NCI-H748 (cell line): ENCODE data around the gene MIEF2.

Experiments
- DNase-seq: peaks from one replicate; lab custom pipeline; 2025; ENCODE audit not compliant: unreplicated experiment; lab: John Stamatoyannopoulos, UW

MIEF2 gene

DNA sequence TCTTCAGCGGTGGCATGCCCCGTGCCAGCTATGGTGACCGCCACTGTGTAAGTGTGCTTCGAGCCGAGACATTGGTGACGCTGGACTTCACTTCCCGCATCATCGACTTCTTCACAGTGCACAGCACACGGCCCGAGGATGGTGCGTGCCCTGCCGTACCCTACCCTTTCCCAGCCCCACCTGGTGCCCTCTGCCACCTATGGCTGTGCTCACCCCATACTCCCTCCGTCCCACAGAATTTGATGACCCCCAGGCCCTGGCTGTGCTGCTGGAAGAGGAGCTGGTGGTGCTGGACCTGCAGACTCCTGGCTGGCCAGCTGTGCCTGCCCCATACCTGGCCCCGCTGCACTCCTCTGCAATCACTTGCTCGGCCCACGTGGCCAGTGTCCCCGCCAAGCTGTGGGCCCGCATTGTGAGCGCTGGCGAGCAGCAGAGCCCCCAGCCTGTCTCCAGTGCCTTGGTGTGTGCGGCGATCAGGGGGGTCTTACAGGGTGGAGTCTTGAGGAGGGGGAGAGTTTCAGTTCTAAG lies 25.5 kb upstream of the MIEF2 start:
- no peak for DNase-seq

DNA sequence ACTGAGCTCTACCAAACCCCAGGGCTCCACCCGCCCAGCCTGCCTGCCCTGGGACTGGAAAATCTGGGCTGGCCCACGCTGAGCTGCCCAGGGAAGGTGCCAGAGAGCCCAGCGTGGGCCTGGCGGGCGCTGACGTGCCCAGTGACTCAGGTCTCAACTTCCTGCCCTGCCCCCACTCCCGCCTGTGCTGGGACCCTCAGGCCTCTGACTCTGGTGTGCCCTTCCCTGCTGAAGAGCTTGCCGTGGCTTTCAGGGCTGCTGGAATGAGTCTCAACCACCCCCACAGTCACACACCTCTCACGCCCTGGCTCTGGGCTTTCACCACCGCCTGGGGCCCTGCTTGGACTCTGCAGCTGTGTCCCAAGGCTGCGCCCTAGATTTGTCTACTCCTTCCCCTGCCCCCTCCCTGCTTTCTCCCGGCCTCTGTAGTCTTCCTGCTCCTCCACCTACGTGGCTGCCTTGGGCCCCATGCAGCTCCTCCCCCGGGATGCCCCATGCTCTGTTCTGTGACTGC lies 24.7 kb upstream of the MIEF2 start:
- DNase-seq, result no peak

DNA sequence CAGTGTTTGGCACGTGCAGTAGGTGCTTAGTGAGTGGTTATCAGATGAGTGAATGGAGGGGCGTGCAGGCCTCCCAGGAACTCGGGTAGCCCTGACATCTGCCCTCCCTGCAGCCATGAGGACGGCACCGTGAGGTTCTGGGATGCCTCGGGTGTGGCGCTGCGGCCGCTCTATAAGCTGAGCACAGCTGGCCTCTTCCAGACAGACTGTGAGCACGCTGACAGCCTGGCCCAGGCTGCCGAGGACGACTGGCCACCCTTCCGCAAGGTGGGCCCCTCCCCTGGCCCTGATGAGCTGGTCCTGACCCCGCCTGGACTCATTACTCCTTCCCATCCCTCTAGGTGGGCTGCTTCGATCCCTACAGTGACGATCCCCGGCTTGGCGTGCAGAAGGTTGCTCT lies 24.0 kb upstream of the MIEF2 start:
- DNase-seq, result no peak

DNA sequence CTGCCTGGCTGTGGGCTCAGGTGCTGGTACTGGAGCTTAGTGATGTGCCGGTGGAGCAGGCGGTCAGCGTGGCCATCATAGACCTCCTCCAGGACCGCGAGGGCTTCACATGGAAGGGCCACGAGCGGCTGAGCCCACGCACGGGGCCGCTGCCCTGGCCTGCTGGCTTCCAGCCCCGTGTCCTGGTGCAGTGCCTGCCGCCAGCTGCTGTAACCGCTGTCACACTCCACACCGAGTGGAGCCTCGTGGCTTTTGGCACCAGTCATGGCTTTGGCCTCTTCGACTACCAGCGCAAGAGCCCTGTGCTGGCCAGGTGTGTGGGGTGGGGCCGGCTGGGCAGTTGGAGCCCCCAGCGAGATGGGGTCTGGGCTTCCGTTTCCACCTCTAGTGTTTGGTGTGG lies 23.0 kb upstream of the MIEF2 start:
- no peak for DNase-seq

DNA sequence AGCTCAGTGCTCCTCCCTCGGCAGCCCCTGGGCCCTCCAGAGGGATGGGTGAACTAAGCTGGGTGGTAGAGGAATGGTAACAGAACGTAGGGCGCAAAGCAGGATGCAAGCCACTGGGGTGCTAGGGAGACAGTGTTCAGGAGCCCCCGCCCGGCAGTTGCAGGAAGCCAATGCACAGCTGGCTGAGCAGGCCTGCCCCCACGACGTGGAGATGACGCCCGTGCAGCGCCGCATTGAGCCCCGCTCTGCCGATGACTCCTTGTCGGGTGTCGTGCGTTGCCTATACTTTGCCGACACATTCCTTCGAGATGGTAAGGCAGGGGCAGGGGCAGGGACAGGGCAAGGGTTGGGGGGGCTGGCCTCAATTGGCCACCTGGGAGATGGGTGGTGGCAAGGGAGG lies 22.2 kb upstream of the MIEF2 start:
- DNase-seq, result no peak

DNA sequence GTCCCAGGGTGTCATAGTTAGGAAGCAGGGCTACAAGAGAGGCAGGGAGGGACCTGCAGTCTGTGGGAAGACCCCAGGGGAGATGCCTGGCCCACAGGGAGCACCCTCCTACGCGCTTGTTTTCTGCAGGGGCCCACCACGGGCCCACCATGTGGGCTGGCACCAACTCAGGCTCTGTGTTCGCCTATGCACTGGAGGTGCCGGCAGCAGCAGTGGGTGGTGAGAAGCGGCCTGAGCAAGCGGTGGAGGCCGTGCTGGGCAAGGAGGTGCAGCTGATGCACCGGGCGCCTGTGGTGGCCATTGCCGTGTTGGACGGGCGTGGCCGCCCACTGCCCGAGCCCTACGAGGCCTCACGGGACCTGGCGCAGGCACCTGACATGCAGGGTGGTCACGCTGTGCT lies 20.0 kb upstream of the MIEF2 start:
- no peak for DNase-seq

DNA sequence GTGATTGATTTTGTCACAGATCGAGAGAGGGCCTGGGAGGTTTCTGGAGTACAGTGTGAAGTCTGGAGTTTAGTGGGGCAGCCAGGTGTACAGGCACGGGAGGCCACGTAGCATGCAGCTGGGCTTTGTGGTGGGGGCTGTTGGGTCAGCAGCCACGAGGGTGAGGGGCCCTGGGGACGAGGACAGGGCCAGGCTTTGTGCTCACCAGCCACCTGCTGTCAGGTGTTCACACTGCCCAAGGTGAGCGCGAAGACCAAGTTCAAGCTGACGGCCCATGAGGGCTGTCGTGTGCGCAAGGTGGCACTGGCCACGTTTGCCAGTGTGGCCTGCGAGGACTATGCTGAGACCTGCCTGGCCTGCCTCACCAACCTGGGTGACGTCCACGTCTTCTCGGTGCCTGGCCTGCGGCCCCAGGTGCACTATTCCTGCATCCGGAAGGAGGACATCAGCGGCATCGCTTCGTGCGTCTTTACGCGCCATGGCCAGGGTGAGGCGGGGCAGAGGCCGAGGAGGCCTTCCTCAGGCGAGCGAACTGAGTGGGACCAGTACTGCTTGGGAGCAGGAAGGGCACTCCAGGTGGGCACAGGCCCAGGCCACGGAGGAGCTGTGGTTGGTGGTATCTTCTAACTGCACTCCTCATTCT lies 19.1 kb upstream of the MIEF2 start:
- no peak for DNase-seq

DNA sequence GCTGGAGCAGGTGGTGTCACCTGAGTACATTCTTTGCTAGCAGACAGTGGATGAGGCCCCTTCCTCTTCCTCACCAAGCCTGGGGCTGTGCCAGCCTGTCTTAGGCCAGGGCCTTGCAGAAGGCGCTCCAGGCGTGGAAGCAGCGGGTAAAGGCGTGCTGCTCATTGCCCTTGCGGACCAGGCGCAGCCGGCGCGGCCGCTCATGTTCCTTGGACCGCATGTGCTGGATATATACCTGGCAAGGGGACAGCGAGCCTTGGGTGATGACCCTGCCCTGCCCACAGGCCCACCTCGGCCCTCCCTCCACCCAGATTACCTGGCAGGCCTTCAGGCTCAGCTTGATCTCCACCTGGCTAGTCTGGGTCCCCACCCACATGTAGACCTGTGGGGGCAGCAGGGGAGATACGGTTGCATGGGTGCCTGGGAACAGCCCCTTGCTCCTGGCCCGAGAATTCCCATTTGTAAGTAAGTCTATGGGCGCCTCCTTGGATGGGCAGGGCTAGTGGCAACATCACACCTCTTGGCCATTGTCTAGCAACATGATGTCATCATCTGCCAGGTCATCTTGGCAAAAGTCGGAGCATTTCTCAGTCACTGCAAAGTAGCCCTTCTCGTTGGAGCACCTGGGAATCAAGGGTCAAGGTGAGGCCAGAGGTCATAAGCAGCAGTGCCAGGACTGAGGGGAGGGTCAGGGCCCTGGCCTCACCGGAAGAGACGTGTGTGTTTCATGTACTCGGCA lies 15.3 kb upstream of the MIEF2 start:
- DNase-seq, result no peak

DNA sequence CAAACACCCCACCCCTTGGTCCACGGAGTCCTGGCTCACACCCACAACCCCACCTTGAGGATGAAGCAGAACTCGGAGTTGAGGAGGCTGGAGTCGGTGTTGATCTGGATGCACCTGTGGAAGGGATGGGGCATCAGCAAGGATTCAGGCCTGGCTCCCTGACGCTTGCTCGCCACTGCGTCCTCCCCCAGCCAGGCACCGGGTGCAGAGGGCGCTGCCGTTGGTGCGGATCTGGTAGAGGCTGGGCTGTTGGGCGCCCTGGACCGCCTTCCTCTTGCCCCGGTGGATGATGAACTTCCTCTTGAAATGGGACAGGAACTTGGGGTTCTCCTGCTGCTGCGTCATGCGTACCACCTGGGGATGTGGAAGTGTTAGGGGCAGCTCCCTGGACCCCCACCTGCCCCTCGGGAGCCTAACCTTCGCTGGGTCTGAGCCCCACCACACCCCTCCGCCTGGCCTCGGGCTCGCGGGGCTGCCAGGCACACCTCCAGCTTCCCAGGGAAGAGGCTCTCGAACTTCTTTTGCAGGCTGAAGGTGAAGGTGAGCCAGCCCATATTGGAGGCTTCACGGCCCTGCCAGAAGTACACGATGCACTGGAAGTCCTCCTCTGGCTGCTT lies 14.2 kb upstream of the MIEF2 start:
- DNase-seq, result no peak

DNA sequence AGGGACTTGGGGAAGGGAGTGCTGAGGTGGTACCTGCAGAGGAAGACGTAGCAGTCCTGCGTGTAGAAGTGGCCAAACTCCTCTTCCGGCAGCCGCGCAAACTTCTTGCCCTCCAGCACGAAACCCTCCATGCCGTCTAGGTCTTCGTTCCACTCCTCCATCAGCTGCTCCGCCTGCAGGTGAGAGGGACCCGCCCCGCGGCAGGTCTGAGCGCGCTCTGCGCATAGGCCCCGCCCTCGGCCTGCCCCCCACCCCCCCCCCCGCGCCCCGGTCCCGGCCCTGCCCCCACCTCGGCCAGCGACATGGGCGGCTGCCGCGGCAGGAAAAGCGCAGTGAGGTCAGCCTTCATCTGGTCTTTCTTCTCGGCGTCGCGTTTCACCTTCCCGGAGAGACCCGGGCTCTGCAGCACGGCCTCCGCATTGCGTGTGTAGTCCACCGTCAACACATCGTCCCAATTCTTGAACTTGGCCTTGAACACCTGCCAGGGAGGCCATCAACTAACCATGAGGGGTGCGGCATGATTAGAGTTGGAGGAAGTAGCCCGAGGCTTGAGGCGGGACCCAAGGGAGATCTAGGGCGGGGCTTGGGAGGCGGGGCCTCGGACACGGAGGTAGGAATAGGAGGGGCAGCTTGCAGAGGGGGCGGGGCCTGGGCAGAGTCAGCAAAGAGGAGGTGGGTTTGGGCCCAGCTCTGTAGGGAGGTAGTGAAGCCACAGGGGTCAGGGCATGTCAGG lies 13.4 kb upstream of the MIEF2 start:
- peak; percentile 96 for DNase-seq

DNA sequence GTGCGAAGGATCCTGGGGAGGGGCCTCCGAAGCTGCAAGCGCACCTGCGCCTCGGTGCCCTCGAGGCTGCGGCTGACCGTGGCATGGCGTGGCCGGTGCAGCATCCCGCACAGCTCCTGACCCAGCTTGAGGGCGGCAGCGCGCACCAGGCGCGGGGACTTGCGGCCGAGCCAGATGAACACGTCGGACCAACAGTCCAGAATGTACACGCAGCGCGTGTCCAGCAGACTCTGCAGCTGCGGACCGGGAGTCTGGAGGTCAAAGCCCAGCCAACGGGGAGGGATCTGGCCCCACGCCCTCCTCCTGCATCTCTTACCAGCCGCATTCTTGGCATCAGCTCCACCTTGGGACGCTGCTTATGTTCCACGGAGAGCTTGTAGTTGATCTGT lies 12.9 kb upstream of the MIEF2 start:
- DNase-seq, result peak; percentile 43

DNA sequence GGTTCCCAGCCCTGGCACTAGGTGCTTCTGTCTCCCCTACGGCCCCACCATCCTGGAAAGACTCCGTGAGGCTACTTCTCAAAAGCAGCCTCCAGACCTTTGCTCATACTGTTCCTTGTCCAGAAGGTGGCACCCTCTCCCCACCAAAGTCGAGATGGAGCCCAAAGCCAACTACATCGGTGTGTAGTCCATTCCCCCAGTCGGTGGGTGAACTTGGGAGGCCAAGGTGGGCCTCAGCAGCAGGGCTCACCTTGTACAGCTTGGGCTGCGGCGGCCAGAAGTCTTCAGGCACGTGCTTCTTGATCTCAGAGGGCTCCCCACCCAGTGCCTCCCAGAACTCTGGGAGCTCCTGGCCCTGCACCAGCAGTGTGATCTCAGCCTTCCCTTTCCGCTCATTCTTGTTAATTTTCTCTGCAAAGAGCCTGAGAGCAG lies 12.1 kb upstream of the MIEF2 start:
- peak; percentile 85 for DNase-seq

DNA sequence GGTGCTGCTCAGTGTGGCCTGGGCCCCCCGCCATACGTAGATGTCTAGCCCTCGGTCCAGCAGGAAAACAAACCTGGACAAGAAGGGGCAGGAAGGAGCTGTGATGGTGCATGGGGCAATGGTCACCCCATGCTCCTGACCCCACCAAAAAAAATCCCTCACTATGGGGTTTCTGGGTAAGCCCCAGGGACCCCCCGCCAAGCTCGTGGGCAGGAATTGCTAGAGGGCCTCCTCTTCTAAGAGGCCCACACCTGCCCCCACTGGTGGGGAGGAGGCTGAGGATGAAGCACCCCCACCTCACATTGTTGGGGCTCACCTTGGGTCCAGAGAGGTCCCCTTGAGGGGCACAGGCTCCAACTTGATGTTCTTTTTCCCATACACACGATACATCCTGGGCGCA lies 11.7 kb upstream of the MIEF2 start:
- no peak for DNase-seq

DNA sequence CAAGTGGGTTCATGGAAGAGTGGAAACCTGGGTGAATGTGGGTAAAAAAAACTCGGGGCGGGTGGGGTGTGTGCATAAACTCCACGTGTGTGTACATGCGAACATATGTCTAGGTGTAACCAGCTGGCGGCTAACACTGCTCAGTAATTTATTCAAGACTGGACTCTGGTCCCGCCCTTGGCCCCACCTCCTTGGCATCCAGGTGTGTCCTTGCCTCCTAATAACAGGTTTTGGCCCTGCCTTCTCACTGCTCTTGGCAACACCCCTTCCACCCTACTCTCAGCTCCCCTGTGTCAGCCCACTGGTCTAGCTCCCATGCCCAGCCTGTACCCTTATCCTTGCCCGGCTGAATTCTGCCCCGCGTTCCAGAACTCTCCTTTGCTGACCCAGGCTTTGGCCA lies 10.2 kb upstream of the MIEF2 start:
- peak; percentile 69 for DNase-seq

DNA sequence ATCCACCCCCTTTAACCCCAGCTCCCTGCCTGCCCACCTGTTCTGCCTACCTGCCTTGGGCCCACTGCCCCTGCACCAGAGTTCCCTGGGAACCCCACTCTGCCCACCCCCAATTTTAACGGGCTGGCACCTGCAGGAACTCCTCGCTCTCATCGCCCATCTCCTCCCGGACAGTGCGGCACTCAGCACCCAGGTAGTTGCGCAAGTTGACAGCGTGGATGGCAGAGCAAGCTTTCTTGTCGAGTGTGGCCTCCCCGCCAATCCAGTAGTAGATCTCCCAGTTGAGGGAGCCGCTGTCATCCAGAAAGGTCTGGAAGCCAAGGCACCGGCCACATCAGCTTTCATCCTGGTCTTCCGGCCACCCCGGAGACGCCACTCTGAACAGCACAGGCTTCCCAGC lies 9.8 kb upstream of the MIEF2 start:
- DNase-seq, result no peak

DNA sequence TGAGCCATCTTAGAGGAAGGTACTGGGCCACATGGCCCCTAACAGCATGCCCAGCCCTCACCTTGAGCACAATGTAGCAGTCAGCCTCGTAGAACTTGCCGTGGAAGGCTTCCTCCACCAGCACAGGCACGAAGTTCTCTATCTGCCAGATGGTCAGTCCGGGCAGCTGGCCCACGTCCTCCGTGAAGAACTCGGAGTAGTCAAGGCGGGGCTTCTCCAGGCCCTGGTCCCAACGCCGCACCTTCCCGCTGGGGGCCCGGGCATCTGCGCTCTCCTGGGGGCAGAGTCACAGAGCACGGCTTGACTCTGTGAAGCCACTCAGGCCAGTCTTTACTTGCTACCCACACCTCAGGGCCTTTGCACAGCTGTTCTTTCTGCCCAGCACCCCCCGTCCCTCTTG lies 9.3 kb upstream of the MIEF2 start:
- no peak for DNase-seq

DNA sequence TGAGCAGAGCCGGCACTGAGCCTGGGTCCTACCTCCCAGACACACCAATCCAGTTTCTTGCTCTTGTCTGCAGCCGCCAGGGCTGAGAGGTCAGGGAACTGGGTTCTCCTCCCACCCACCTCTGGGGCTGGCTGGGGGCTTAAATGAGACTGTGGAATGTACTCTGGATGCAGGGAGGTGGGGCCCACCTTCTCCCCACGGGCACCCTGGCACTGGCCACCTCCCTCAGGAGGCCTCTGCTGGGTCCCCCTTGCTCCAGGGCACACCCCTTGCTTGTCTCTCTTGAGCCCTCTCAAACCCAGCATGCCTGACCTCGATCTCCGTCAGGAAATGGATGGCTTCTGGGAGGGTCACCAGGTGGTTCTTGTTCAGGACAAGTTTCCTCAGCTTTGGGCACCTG lies 8.3 kb upstream of the MIEF2 start:
- DNase-seq, result no peak

DNA sequence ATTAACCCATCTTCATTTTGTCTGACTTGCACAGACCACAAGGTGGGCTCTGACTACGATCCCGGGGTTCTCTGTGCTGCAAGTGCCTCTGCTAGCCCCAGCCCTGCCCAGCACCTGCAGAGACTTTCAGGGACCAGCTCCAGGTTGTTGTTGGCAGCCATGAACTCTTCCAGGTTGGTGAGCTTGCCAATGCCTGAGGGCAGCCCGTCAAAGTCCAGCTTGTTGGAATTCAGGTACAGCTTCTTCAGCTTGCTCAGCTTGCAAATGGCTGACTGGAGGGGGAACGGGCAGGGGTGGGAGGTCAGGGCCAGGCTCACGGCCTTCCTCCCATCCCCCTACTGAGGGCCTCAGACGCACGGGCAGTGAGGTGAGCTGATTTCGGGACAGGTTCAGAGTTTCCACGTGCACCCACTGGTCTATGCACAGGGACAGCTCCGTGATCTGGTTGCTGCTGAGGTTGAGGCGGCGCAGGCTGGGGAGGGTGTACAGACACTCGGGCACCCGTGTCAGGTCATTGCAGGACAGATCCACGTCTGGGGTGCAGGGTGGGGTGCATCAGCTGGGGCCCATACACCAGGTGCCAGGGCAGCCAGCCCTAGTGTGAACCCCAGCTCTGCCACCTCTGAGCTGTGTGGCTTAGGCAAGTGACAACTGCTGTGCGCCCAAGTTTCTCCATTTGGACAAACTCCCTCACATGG lies 7.1 kb upstream of the MIEF2 start:
- DNase-seq, result no peak

DNA sequence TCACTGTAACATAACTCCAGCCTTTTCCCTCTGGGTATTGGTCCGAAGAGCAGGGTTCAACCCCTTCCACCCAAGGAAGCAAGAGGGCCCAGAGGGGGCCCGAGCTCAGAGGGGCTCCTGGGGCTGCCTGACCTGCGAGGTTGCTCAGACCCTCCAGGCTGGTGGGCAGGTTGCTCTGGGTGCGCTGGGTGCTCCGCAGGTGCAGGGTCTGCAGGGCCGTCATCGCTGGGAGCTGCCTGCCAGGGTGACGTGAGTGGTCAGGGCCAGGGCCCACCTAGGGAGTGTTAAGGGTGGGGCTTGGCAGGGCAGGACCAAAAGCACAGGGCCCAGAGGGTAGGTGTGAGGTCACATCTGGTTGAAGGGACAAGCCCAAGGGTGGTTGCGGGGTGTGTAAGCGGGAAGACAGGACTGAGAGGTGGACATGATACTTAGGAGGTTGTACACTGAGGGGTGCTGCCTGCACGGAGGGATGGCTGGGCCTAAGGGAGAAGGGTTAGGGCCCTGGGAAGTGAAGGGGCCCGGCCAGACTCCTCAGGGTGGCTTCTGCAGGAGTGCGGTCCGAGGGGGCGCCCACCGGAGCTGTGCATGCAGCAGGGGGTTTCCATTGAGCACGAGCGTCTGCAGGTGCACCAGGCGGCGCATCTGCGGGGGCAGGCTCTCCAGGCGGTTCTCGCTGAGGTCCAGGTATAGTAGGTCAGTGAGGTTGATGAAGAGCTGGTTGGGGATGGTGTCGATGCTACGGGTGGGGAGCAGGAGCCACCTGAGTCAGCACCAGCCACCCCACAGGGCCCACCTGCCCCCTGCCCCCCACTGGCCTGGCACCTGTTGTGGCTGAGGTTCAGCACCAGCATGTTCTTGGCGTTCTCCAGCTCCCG lies 6.3 kb upstream of the MIEF2 start:
- no peak for DNase-seq
